A549 (cell line): ENCODE measurements around the gene CDHR5. TPM values are rescaled to one million over a fixed set of nuclear protein-coding genes. Genes with fewer than 3 reads are reported as not detected.
A peak's percentile ranks its signal among the peaks of the same experiment; 100 is the strongest.
"Not testable (repeated sequence)": the region's sequence is repeated elsewhere in the genome, so short reads cannot be mapped to it uniquely, and the experiment has no call there.

Experiments
- ATAC-seq, 2 experiments: fragments of 200-7000 bp in 1 of 2; fragments of >200 bp in 1 of 2; cut with Nextera tagmentation in 1 of 2; cut with Tn5 transposase in 1 of 2; 3 replicates each; pipeline versions ENCODE4 v1.8.0 to v1.9.1; 2018 to 2020; ENCODE audit warnings: mild to moderate bottlenecking in 1 of 2, moderate library complexity in 1 of 2
- CTCF ChIA-PET: fragments of 300-600 bp; sonication (Branson Sonifier 250); formaldehyde crosslinking; extraction: SDS; loops from one replicate; lab custom pipeline; 2021; ENCODE audit warnings: antibody characterized with exemption, inconsistent platforms; lab: Yijun Ruan, JAX
- POLR2A ChIA-PET: fragments of 350-600 bp; formaldehyde crosslinking; extraction: SDS; loops from one replicate; lab custom pipeline; 2021; ENCODE audit warnings: antibody characterized with exemption, inconsistent platforms; lab: Yijun Ruan, JAX
- DNase-seq, 2 experiments: peaks; one replicate each; pipeline versions ENCODE4 v3.0.0 to v3.0.0-alpha.2; 2011 to 2016; ENCODE audit warnings: low read depth in 1 of 2, low spot score in 1 of 2
- FAIRE-seq: peaks from 2 replicates; lab custom pipeline; 2011; peaks lifted over from hg19 to GRCh38; lab: Jason Lieb, UNC
- H3K27ac ChIP-seq, 2 experiments: fragments of >200 bp; sonication (Bioruptor Twin); formaldehyde crosslinking; 3 replicates each; pipeline ENCODE4 v1.5.1; 2016 to 2017
- H3K4me1 ChIP-seq: fragments of >200 bp; sonication (Bioruptor Twin); formaldehyde crosslinking; 3 replicates; pipeline ENCODE4 v1.6.1; 2016
- H3K4me2 ChIP-seq: fragments of >200 bp; sonication (Bioruptor Twin); formaldehyde crosslinking; 3 replicates; pipeline ENCODE4 v1.6.1; 2016
- H3K4me3 ChIP-seq: fragments of >200 bp; sonication (Bioruptor Twin); formaldehyde crosslinking; 3 replicates; pipeline ENCODE4 v1.5.1; 2016
- H3K9me3 ChIP-seq: fragments of >200 bp; sonication (Bioruptor Twin); formaldehyde crosslinking; 3 replicates; pipeline ENCODE4 v1.6.1; 2016
- CBX8 ChIP-seq: fragments of 200-600 bp; sonication (generic); IDR thresholded peaks from 2 replicates; pipeline ENCODE4 v1.6.1; 2016
- CHD2 ChIP-seq: fragments of 150-350 bp; IDR thresholded peaks from 2 replicates; pipeline ENCODE4 v1.6.1; 2014; ENCODE audit warnings: low read length; ENCODE audit not compliant: partially characterized antibody
- ESRRA ChIP-seq: fragments of 150-350 bp; IDR thresholded peaks from 2 replicates; pipeline ENCODE4 v1.6.1; 2014; ENCODE audit warnings: mild to moderate bottlenecking, low read length, borderline replicate concordance
- FOSL2 ChIP-seq, 2 experiments: fragments of 450-650 bp in 1 of 2; fragments of >200 bp in 1 of 2; sonication (Bioruptor Twin) in 1 of 2; formaldehyde crosslinking; IDR thresholded peaks; 2 replicates each; pipeline versions ENCODE4 v1.5.0 to v1.6.1; 2016 to 2020; ENCODE audit warnings: mild to moderate bottlenecking in 1 of 2, moderate library complexity in 1 of 2
- HOXA7 ChIP-seq: fragments of 250-450 bp; sonication (Bioruptor Pico); IDR thresholded peaks from 2 replicates; pipeline ENCODE4 v1.5.0; 2020; ENCODE audit warnings: mild to moderate bottlenecking, moderate library complexity
- HOXB13 ChIP-seq: fragments of 250-450 bp; sonication (Bioruptor Pico); IDR thresholded peaks from 2 replicates; pipeline ENCODE4 v1.5.0; 2020; ENCODE audit warnings: low read depth, mild to moderate bottlenecking, moderate library complexity
- HOXB5 ChIP-seq: fragments of 250-450 bp; sonication (Bioruptor Pico); IDR thresholded peaks from 2 replicates; pipeline ENCODE4 v1.5.0; 2020; ENCODE audit warnings: mild to moderate bottlenecking, moderate library complexity
- MAZ ChIP-seq: fragments of 150-350 bp; IDR thresholded peaks from 2 replicates; pipeline ENCODE4 v1.6.1; 2014; ENCODE audit warnings: antibody characterized with exemption, low read depth, low read length, borderline replicate concordance
- MYC ChIP-seq: IDR thresholded peaks from 2 replicates; pipeline ENCODE4 v1.6.1; 2012; ENCODE audit warnings: mild to moderate bottlenecking, inconsistent platforms, low read length, improper control_type of control experiment, borderline replicate concordance
- NFE2L2 ChIP-seq: fragments of 150-350 bp; conservative IDR thresholded peaks from 2 replicates; pipeline ENCODE4 v1.6.1; 2014; ENCODE audit warnings: low read length
- NPAS2 ChIP-seq: fragments of 250-450 bp; sonication (Bioruptor Pico); IDR thresholded peaks from 2 replicates; pipeline ENCODE4 v1.8.0; 2022; ENCODE audit warnings: mild to moderate bottlenecking, moderate library complexity, borderline replicate concordance
- PHF8 ChIP-seq: fragments of 200-600 bp; sonication (generic); IDR thresholded peaks from 2 replicates; pipeline ENCODE4 v1.6.1; 2016; ENCODE audit warnings: low read depth, mild to moderate bottlenecking, antibody characterized with exemption, moderate library complexity, borderline replicate concordance
- RARB ChIP-seq: fragments of 250-450 bp; sonication (Bioruptor Pico); IDR thresholded peaks from 2 replicates; pipeline ENCODE4 v1.8.0; 2021; ENCODE audit warnings: mild to moderate bottlenecking, moderate library complexity
- RCOR1 ChIP-seq: fragments of 150-350 bp; IDR thresholded peaks from 2 replicates; pipeline ENCODE4 v1.6.1; 2014; ENCODE audit warnings: antibody characterized with exemption, low read length, low read depth
- RFX5 ChIP-seq: fragments of 450-650 bp; IDR thresholded peaks from 2 replicates; pipeline ENCODE4 v1.7.1; 2014; ENCODE audit warnings: antibody characterized with exemption, mild to moderate bottlenecking, moderate library complexity
- SREBF2 ChIP-seq: fragments of 450-650 bp; IDR thresholded peaks from 2 replicates; pipeline ENCODE4 v1.6.1; 2014; ENCODE audit warnings: mild to moderate bottlenecking, moderate library complexity
- TFCP2L1 ChIP-seq: fragments of 250-450 bp; sonication (Bioruptor Pico); IDR thresholded peaks from 2 replicates; pipeline ENCODE4 v1.5.0; 2021; ENCODE audit warnings: mild to moderate bottlenecking
- TP53 ChIP-seq: fragments of 250-450 bp; sonication (Bioruptor Pico); IDR thresholded peaks from 2 replicates; pipeline ENCODE4 v1.5.0; 2021; ENCODE audit warnings: mild to moderate bottlenecking, moderate library complexity
- whole genome bisulfite sequencing: methylation state at CpG from one replicate; pipeline ENCODE4 v1.1.6; 2017; ENCODE audit errors: missing lambda C conversion rate; 5-methylcytosine and 5-hydroxymethylcytosine counted together
- polyA plus RNA-seq, 4 experiments: library from polyadenylated mRNA; depleted of rRNA in 3 of 4; stranded (reverse); fragments of >200 nt; fragmentation: RNase III in 1 of 4; extraction: RNeasy Plus Mini Kit Qiagen cat#74134 plus additional on column Dnase treatment in 1 of 4; gene quantifications; 2 replicates in 3 of 4; 3 replicates in 1 of 4; pipeline ENCODE4 v1.2.3, GENCODE V29; 2011 to 2017
- TF ChIP-seq, protein P1 (sequence below): fragments of 450-650 bp; IDR thresholded peaks from 2 replicates; pipeline ENCODE4 v1.6.1; 2014; ENCODE audit warnings: antibody characterized with exemption

CDHR5 gene
- polyA plus RNA-seq, 2 of the 4 experiments (the other 2 are of a cell fraction), result 0.08 to 0.12 TPM

DNA sequence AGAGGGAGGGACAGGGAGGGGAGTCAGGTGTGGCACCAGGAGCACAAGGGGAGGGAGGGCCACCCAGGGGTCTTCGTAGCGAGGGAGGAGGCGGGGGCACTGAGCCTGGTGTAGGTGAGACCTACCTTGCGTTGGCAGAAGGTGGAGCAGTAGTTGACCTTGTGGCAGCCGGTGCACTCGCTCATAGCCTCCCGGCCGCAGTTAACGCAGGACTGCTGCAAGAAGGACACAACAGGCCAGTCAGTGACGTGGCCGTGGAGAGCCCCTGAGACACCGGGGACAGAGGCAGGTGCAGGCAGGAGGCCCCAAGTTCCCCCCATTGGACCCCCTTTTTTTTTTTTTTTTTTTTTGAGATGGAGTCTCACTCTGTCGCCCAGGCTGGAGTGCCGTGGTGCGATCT, 29.1 kb upstream of the CDHR5 start:
- Histone ChIP-seq H3K4me3 (no peak overlapping the region), H3K27ac (no peak overlapping the region), H3K4me2 (no peak overlapping the region), H3K4me1 (peaks cover 14% of the 10 kb centered on the region), H3K9me3 (no peaks in the 10 kb centered on the region)
- 92% methylated on average over 12 of the region's 15 CpGs for WGBS
- ATAC-seq (peak in 1 of 2 experiments; percentile 21; a peak in 2 of 6 replicates), FAIRE-seq (no peak), DNase-seq (no peak)
- CTCF ChIA-PET, result interaction anchor here (0.8 to 3.8 kb wide), 3 partner anchors 10 to 74 kb away, joined by 3 to 21 read pairs (median 6); no protein-coding TSS in a partner anchor
- POLR2A ChIA-PET, result no interaction called here
- TF ChIP-seq TP53 (CRISPR knock-in tag), result no peak
- no peak for TF ChIP-seq HOXB5
- no peak for TF ChIP-seq NFE2L2
- TF ChIP-seq RCOR1, result no peak
- no peak for TF ChIP-seq RARB
- no peak for TF ChIP-seq FOSL2 (IDR thresholded peaks at IDR 0.05)
- no peak for TF ChIP-seq FOSL2 (CRISPR knock-in tag; IDR thresholded peaks at IDR 0.05)
- TF ChIP-seq, protein P1, sequence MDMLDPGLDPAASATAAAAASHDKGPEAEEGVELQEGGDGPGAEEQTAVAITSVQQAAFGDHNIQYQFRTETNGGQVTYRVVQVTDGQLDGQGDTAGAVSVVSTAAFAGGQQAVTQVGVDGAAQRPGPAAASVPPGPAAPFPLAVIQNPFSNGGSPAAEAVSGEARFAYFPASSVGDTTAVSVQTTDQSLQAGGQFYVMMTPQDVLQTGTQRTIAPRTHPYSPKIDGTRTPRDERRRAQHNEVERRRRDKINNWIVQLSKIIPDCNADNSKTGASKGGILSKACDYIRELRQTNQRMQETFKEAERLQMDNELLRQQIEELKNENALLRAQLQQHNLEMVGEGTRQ, result no peak
- no peak for TF ChIP-seq RFX5
- no peak for TF ChIP-seq MAZ
- TF ChIP-seq CHD2, result no peak
- TF ChIP-seq MYC, result no peak
- TF ChIP-seq TFCP2L1 (CRISPR knock-in tag), result no peak
- TF ChIP-seq HOXB13 (CRISPR knock-in tag), result no peak
- TF ChIP-seq PHF8, result no peak
- TF ChIP-seq ESRRA, result no peak
- no peak for TF ChIP-seq NPAS2 (CRISPR knock-in tag)
- no peak for TF ChIP-seq SREBF2

DNA sequence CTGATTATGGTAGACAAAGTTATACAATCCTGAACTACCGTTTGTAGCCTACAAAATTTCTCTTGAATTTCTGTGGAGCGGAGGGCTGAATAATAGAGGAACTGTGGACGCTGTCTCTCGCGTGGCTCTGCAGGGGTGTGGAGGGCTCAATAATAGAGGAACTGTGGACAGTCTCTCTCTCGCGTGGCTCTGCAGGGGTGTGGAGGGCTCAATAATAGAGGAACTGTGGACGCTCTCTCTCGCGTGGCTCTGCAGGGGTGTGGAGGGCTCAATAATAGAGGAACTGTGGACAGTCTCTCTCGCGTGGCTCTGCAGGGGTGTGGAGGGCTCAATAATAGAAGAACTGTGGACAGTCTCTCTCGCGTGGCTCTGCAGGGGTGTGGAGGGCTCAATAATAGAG, 28.4 kb upstream of the CDHR5 start:
- WGBS, result 88% methylated on average over 14 of the region's 14 CpGs
- H3K4me2 ChIP-seq, DNase-seq, POLR2A ChIA-PET, H3K9me3 ChIP-seq, H3K4me3 ChIP-seq, H3K27ac ChIP-seq, FAIRE-seq, ATAC-seq: not testable (repeated sequence)
- peaks cover 14% of the 10 kb centered on the region for H3K4me1 ChIP-seq
- CTCF ChIA-PET, result interaction anchor here (0.7 kb wide), 1 partner anchor 69 kb away, joined by 3 read pairs; no protein-coding TSS in a partner anchor

DNA sequence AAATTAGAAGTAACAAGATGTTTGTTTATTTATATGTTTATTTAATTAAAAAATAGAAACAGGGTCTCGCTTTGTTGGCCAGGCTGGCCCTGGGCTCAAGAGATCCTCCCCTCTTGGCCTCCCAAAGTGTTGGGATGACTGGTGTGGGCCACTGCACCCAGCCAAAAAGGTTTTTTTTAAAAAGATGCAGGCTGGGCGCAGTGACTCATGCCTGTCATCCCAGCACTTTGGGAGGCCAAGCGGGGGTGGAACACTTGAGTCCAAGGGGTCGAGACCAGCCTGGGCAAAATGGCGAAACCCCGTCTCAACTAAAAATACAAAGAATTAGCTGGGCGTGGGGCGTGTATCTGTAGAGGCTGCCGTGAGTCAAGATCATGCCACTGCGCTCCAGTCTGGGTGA, 25.7 kb upstream of the CDHR5 start:
- DNase-seq (no peak), FAIRE-seq (no peak), ATAC-seq (no peak)
- CTCF ChIA-PET, result interaction anchor here (1.1 kb wide), 1 partner anchor 96 kb away, joined by 4 read pairs; no protein-coding TSS in a partner anchor
- POLR2A ChIA-PET, result no interaction called here
- Histone ChIP-seq H3K4me2 (no peak overlapping the region), H3K9me3 (no peaks in the 10 kb centered on the region), H3K27ac (no peak overlapping the region), H3K4me1 (peaks cover 8% of the 10 kb centered on the region), H3K4me3 (no peak overlapping the region)
- 90% methylated on average over 10 of the region's 10 CpGs for WGBS
- TF ChIP-seq FOSL2 (IDR thresholded peaks at IDR 0.05) (no peak), FOSL2 (CRISPR knock-in tag; IDR thresholded peaks at IDR 0.05) (peak; percentile 18; the same call in 1 of the 2 replicates), HOXA7 (no peak), CBX8 (no peak)

DNA sequence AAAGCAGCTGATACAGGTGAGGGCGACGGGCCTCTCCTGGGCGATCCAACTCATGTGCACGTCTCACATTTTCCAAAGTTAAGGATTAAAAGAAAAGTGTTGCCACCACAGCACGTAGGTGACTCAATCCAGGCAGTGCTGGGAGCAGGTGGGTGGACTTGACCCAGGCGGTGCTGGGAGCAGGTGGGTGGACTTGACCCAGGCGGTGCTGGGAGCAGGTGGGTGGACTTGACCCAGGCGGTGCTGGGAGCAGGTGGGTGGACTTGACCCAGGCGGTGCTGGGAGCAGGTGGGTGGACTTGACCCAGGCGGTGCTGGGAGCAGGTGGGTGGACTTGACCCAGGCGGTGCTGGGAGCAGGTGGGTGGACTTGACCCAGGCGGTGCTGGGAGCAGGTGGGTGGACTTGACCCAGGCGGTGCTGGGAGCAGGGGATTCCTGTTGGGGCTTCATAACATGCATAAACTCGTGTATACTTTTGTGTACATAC, 23.0 kb upstream of the CDHR5 start:
- CTCF ChIA-PET, result interaction anchor here (0.6 to 1.6 kb wide), 3 partner anchors 11 to 155 kb away, joined by 3 read pairs; no protein-coding TSS in a partner anchor

More for the DNA sequence above, 23.0 kb upstream of the CDHR5 start:
- ATAC-seq, H3K27ac ChIP-seq, POLR2A ChIA-PET, H3K4me1 ChIP-seq, DNase-seq, H3K4me2 ChIP-seq, H3K4me3 ChIP-seq, H3K9me3 ChIP-seq, FAIRE-seq: not testable (repeated sequence)
- 94% methylated on average over 11 of the region's 14 CpGs for WGBS
